ENCODE measurements around the gene HNRNPA1. TPM values are rescaled to one million over a fixed set of nuclear protein-coding genes. Genes with fewer than 3 reads are reported as not detected.

Gene HNRNPA1
- total and polyA plus RNA-seq, 2 of the 4 experiments (the other 2 are of a cell fraction): 747 to 1,409 TPM

DNA sequence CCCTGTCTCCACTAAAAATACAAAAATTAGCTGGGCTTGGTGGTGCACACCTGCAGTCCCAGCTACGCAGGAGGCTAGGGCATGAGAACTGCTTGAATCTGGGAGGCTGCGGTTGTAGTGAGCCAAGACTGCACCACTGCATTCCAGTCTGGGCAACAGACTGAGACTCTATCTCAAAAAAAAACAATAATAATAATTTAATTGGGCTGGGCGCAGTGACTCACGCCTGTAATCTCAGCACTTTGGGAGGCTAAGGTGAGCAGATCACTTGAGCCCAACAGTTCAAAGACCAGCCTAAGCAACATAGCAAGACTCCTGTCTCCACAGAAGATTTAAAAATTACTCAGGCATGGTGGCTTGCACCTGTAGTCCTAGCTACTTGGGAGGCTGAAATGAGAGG lies 27.3 kb upstream of the HNRNPA1 start:
- no peak overlapping the region for H3K18ac ChIP-seq (ENCODE audit: low read depth, low read length)
- H3K36me3 ChIP-seq (ENCODE audit: control insufficient read depth, insufficient read depth, low read length): peaks cover 12% of the 10 kb centered on the region
- H2AK5ac ChIP-seq (ENCODE audit: low read depth, low read length): no peak overlapping the region
- intact Hi-C loops (cut with micrococcal nuclease) (loop anchor here (5.0 kb wide), 1 partner anchor 34 kb away; no protein-coding TSS in a partner anchor), dilution Hi-C loops (cut with HindIII; ENCODE audit: low sequenced_read_pairs, unreplicated experiment) (no loop called here), in situ Hi-C loops (cut with MboI; ENCODE audit: low sequenced_read_pairs) (no loop called here)
- H4K5ac ChIP-seq (ENCODE audit: low read depth, low read length): no peak overlapping the region
- H3K9me1 ChIP-seq (ENCODE audit: insufficient read depth, low read length): peaks cover 6% of the 10 kb centered on the region
- H3K4ac ChIP-seq (ENCODE audit: low read depth, low read length): no peak overlapping the region
- CTCF ChIA-PET: interaction anchor here (0.7 to 1.8 kb wide), 2 partner anchors 27 to 195 kb away, joined by 3 to 5 read pairs; partner anchors contain the start of gene HNRNPA1
- H3K27me3 ChIP-seq (ENCODE audit: control insufficient read depth, insufficient read depth, low read length): no peaks in the 10 kb centered on the region
- no peak overlapping the region for H2BK15ac ChIP-seq (ENCODE audit: low read depth, low read length)
- H3K4me1 ChIP-seq (ENCODE audit: control insufficient read depth, insufficient read depth, low read length): peaks cover 6% of the 10 kb centered on the region
- H4K8ac ChIP-seq (ENCODE audit: low read depth in 2 of 2, low read length in 2 of 2): no peak overlapping the region
- no peak overlapping the region for H3K9ac ChIP-seq (ENCODE audit: low read depth, low read length)
- BruUV-seq (replicated peaks): no TSS peak
- H3K27ac ChIP-seq (ENCODE audit: insufficient read depth, low read length): no peak overlapping the region
- no peak overlapping the region for H2AFZ ChIP-seq (replicated peaks; ENCODE audit: low read length, poor library complexity)
- H2BK120ac ChIP-seq (ENCODE audit: low read depth, low read length): no peak overlapping the region
- no peaks in the 10 kb centered on the region for H4K20me1 ChIP-seq (ENCODE audit: insufficient read depth, low read length)
- no peak overlapping the region for H3K4me3 ChIP-seq (ENCODE audit: insufficient read depth, low read depth, low read length)
- no peaks in the 10 kb centered on the region for H3K9me3 ChIP-seq (ENCODE audit: control insufficient read depth, insufficient read depth, low read length)
- no CpG with 5 or more reads among the region's 4 CpGs for WGBS, 2 experiments (ENCODE audit: extremely low coverage in 2 of 2, insufficient read length in 1 of 2)
- no peak overlapping the region for H2BK5ac ChIP-seq (ENCODE audit: low read depth, low read length, poor library complexity, severe bottlenecking)
- POLR2A ChIA-PET (ENCODE audit: unreplicated experiment): no interaction called here
- peaks cover 30 to 61% of the 10 kb centered on the region in 2 experiments for H3K79me1 ChIP-seq (ENCODE audit: low read depth in 1 of 2, low read length in 2 of 2)
- no peak overlapping the region for H3K23ac ChIP-seq (ENCODE audit: low read depth, low read length)
- H2BK20ac ChIP-seq (ENCODE audit: low read depth, low read length): no peak overlapping the region
- H2AK9ac ChIP-seq (replicated peaks; ENCODE audit: low read depth, low read length, poor library complexity): no peak overlapping the region
- TF ChIP-seq FOS (IDR thresholded peaks at IDR 0.05; ENCODE audit: low read depth, low read length): no peak
- TF ChIP-seq SMC3 (IDR thresholded peaks at IDR 0.05; ENCODE audit: low read depth, low read length): no peak
- TF ChIP-seq RAD21 (IDR thresholded peaks at IDR 0.05; ENCODE audit: low read length): no peak
- no peak for TF ChIP-seq RCOR1 (IDR thresholded peaks at IDR 0.05; ENCODE audit: insufficient replicate concordance, low read length)
- no peak for TF ChIP-seq CEBPB (IDR thresholded peaks at IDR 0.05; ENCODE audit: low read depth, low read length)
- TF ChIP-seq, protein P1, sequence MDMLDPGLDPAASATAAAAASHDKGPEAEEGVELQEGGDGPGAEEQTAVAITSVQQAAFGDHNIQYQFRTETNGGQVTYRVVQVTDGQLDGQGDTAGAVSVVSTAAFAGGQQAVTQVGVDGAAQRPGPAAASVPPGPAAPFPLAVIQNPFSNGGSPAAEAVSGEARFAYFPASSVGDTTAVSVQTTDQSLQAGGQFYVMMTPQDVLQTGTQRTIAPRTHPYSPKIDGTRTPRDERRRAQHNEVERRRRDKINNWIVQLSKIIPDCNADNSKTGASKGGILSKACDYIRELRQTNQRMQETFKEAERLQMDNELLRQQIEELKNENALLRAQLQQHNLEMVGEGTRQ (IDR thresholded peaks at IDR 0.05; ENCODE audit: low read depth, low read length): no peak
- no peak for TF ChIP-seq BHLHE40 (IDR thresholded peaks at IDR 0.05; ENCODE audit: low read depth, low read length)
- TF ChIP-seq RFX5 (IDR thresholded peaks at IDR 0.05; ENCODE audit: low read depth, low read length): no peak
- no peak for TF ChIP-seq CHD1 (IDR thresholded peaks at IDR 0.05; ENCODE audit: low read depth, low read length)
- TF ChIP-seq, protein P2, sequence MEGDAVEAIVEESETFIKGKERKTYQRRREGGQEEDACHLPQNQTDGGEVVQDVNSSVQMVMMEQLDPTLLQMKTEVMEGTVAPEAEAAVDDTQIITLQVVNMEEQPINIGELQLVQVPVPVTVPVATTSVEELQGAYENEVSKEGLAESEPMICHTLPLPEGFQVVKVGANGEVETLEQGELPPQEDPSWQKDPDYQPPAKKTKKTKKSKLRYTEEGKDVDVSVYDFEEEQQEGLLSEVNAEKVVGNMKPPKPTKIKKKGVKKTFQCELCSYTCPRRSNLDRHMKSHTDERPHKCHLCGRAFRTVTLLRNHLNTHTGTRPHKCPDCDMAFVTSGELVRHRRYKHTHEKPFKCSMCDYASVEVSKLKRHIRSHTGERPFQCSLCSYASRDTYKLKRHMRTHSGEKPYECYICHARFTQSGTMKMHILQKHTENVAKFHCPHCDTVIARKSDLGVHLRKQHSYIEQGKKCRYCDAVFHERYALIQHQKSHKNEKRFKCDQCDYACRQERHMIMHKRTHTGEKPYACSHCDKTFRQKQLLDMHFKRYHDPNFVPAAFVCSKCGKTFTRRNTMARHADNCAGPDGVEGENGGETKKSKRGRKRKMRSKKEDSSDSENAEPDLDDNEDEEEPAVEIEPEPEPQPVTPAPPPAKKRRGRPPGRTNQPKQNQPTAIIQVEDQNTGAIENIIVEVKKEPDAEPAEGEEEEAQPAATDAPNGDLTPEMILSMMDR (conservative IDR thresholded peaks at IDR 0.05; ENCODE audit: low read depth, low read length): no peak
- TF ChIP-seq NFE2L2 (IDR thresholded peaks at IDR 0.05; ENCODE audit: low read depth, low read length): no peak
- TF ChIP-seq MAZ (IDR thresholded peaks at IDR 0.05; ENCODE audit: borderline replicate concordance, low read depth, low read length): no peak
- ATAC-seq (ENCODE audit: low read depth) (no peak), DNase-seq (no peak)
- H3K14ac ChIP-seq (replicated peaks; ENCODE audit: low read depth, low read length): no peak overlapping the region
- H3K56ac ChIP-seq (ENCODE audit: extremely low read depth, insufficient read depth, low read length): no peak overlapping the region
- H4K91ac ChIP-seq (ENCODE audit: insufficient read depth, low read depth, low read length): no peak overlapping the region
- no peak overlapping the region for H3K4me2 ChIP-seq (ENCODE audit: low read depth, low read length)

Measured in IMR-90 (cell line).